Neural cell (in vitro differentiated cells): ENCODE results near the gene CACNA1H.

Source experiments
- CTCF ChIP-seq: fragments of 450-650 bp; IDR thresholded peaks from 2 replicates; pipeline ENCODE4 v1.5.1; 2014; ENCODE audit warnings: antibody characterized with exemption, mild to moderate bottlenecking, moderate library complexity; ENCODE audit not compliant: poor library complexity, severe bottlenecking
- EZH2 ChIP-seq: fragments of 200-600, 300-800 bp; shearing (Covaris generic), sonication (generic); IDR thresholded peaks from 2 replicates; pipeline ENCODE4 v1.6.1; 2014; ENCODE audit warnings: antibody characterized with exemption, low read length, borderline replicate concordance, mild to moderate bottlenecking; ENCODE audit not compliant: insufficient read depth, poor library complexity, severe bottlenecking
- REST ChIP-seq: IDR thresholded peaks from 2 replicates; pipeline ENCODE4 v1.6.1; 2012; ENCODE audit warnings: borderline replicate concordance

- TF ChIP-seq EZH2, result no peak
- TF ChIP-seq CTCF, result no peak
- no peak for TF ChIP-seq REST
Observed at GRCh38 chr16:1258225-1258600, 105.3 kb downstream of the CACNA1H start.
